ENCODE data around the gene MGAT3. TPM values are rescaled to one million over a fixed set of nuclear protein-coding genes. Genes with fewer than 3 reads are reported as not detected.

MGAT3 gene
- total and polyA plus RNA-seq, 2 donors (not counting 1 experiment from before 2014, with no cell fraction given), result 11.1 to 27.8 TPM

- no peak for DNase-seq
- WGBS (ENCODE audit: insufficient coverage), result 92% methylated on average over 5 of the region's 5 CpGs
- POLR2A ChIA-PET, result interaction anchor here (0.6 to 1.2 kb wide), 2 partner anchors 74 to 712 kb away, joined by 3 to 4 read pairs; partner anchors contain the start of gene TAB1
- no peak overlapping the region for H3K4me3 ChIP-seq (ENCODE audit: control extremely low read depth in 1 of 5, extremely low read depth in 1 of 5, insufficient read depth in 1 of 5, low read depth in 2 of 5, low read length in 4 of 5)
- intact Hi-C loops (cut with micrococcal nuclease), result loop anchor here (2.0 to 5.0 kb wide), 2 partner anchors 27 to 37 kb away; no protein-coding TSS in a partner anchor
- peaks cover 26 to 46% of the 10 kb centered on the region in 2 donors for H3K4me1 ChIP-seq (ENCODE audit: control insufficient read depth in 2 of 2, insufficient read depth in 2 of 2, low read length in 2 of 2)
- no peak overlapping the region for H3K4me2 ChIP-seq (replicated peaks; ENCODE audit: low read depth, low read length, poor library complexity, severe bottlenecking)
- Mint-ChIP-seq H3K4me3 (no peak overlapping the region), H3K27ac (no peak overlapping the region), H3K27me3 (no peaks in the 10 kb centered on the region), H3K9me3 (ENCODE audit: insufficient read depth) (no peaks in the 10 kb centered on the region), H3K4me1 (peaks cover 43% of the 10 kb centered on the region)
- CTCF ChIA-PET, result interaction anchor here (1.0 to 2.3 kb wide), 3 partner anchors 20 to 130 kb away, joined by 3 to 9 read pairs (median 3); no protein-coding TSS in a partner anchor
- no peaks in the 10 kb centered on the region for H3K36me3 ChIP-seq (replicated peaks in 1 of 2; ENCODE audit: control extremely low read depth in 1 of 2, control insufficient read depth in 1 of 2, extremely low read depth in 1 of 2, insufficient read depth in 2 of 2, low read length in 1 of 2)
- peaks cover 5% of the 10 kb centered on the region for H4K20me1 ChIP-seq (ENCODE audit: control insufficient read depth, insufficient read depth, low read length, poor library complexity, severe bottlenecking)
- no peaks in the 10 kb centered on the region for H3K27me3 ChIP-seq (replicated peaks in 1 of 4; ENCODE audit: control extremely low read depth in 1 of 4, control insufficient read depth in 3 of 4, insufficient read depth in 4 of 4, low read length in 3 of 4)
- no peak overlapping the region for H3K27ac ChIP-seq (ENCODE audit: low read length in 2 of 2)
- no peaks in the 10 kb centered on the region for H3K9me3 ChIP-seq (ENCODE audit: control extremely low read depth in 1 of 3, control insufficient read depth in 2 of 3, insufficient read depth in 1 of 3, low read length in 2 of 3)
- no peak for ATAC-seq (ENCODE audit: low read depth)
- no peak overlapping the region for H2AFZ ChIP-seq (ENCODE audit: insufficient read depth, low read depth, low read length, poor library complexity, severe bottlenecking)
- no peak for TF ChIP-seq EZH2 (IDR thresholded peaks at IDR 0.05; ENCODE audit: borderline replicate concordance, insufficient read depth, low read depth, low read length, poor library complexity, severe bottlenecking)
- no peak for TF ChIP-seq CTCF (IDR thresholded peaks at IDR 0.05)
- H3K9ac ChIP-seq (ENCODE audit: low read length), result no peak overlapping the region
- H3K79me2 ChIP-seq (ENCODE audit: control insufficient read depth, insufficient read depth, low read length), result peaks cover 34% of the 10 kb centered on the region
These were observed 17.0 kb downstream of the MGAT3 start for GRCh38 chr22:39473851-39474250.

- Mint-ChIP-seq H3K27ac (no peak overlapping the region), H3K4me1 (peaks cover 37% of the 10 kb centered on the region), H3K27me3 (no peaks in the 10 kb centered on the region), H3K4me3 (no peak overlapping the region), H3K9me3 (ENCODE audit: insufficient read depth) (no peaks in the 10 kb centered on the region)
- H3K36me3 ChIP-seq (replicated peaks in 1 of 2; ENCODE audit: control extremely low read depth in 1 of 2, control insufficient read depth in 1 of 2, extremely low read depth in 1 of 2, insufficient read depth in 2 of 2, low read length in 1 of 2), result no peaks in the 10 kb centered on the region
- peaks cover 10% of the 10 kb centered on the region for H4K20me1 ChIP-seq (ENCODE audit: control insufficient read depth, insufficient read depth, low read length, poor library complexity, severe bottlenecking)
- TF ChIP-seq CTCF (IDR thresholded peaks at IDR 0.05), result no peak
- TF ChIP-seq EZH2 (IDR thresholded peaks at IDR 0.05; ENCODE audit: borderline replicate concordance, insufficient read depth, low read depth, low read length, poor library complexity, severe bottlenecking), result no peak
- no peak overlapping the region for H3K4me3 ChIP-seq (ENCODE audit: control extremely low read depth in 1 of 5, extremely low read depth in 1 of 5, insufficient read depth in 1 of 5, low read depth in 2 of 5, low read length in 4 of 5)
- peaks cover 35% of the 10 kb centered on the region for H3K79me2 ChIP-seq (ENCODE audit: control insufficient read depth, insufficient read depth, low read length)
- no peak overlapping the region for H3K27ac ChIP-seq (ENCODE audit: low read length in 2 of 2)
- no peak for ATAC-seq (ENCODE audit: low read depth)
- CTCF ChIA-PET, result interaction anchor here (1.0 to 1.9 kb wide), 4 partner anchors 19 to 131 kb away, joined by 3 to 4 read pairs (median 4); no protein-coding TSS in a partner anchor
- H3K9me3 ChIP-seq (ENCODE audit: control extremely low read depth in 1 of 3, control insufficient read depth in 2 of 3, insufficient read depth in 1 of 3, low read length in 2 of 3), result no peaks in the 10 kb centered on the region
- no peak overlapping the region for H3K9ac ChIP-seq (ENCODE audit: low read length)
- H3K27me3 ChIP-seq (replicated peaks in 1 of 4; ENCODE audit: control extremely low read depth in 1 of 4, control insufficient read depth in 3 of 4, insufficient read depth in 4 of 4, low read length in 3 of 4), result no peaks in the 10 kb centered on the region
- 84% methylated on average over 6 of the region's 11 CpGs for WGBS (ENCODE audit: insufficient coverage)
- no peak overlapping the region for H3K4me2 ChIP-seq (replicated peaks; ENCODE audit: low read depth, low read length, poor library complexity, severe bottlenecking)
- no peak overlapping the region for H2AFZ ChIP-seq (ENCODE audit: insufficient read depth, low read depth, low read length, poor library complexity, severe bottlenecking)
- intact Hi-C loops (cut with micrococcal nuclease), result loop anchor here (5.0 kb wide), 1 partner anchor 37 kb away; no protein-coding TSS in a partner anchor
- peaks cover 26 to 39% of the 10 kb centered on the region in 2 donors for H3K4me1 ChIP-seq (ENCODE audit: control insufficient read depth in 2 of 2, insufficient read depth in 2 of 2, low read length in 2 of 2)
- no peak for DNase-seq
- POLR2A ChIA-PET, result interaction anchor here (0.6 to 1.2 kb wide), 2 partner anchors 75 to 712 kb away, joined by 3 to 4 read pairs; partner anchors contain the start of gene TAB1
These were observed 17.7 kb downstream of the MGAT3 start for GRCh38 chr22:39474351-39475111.
